HepG2 (cell line): ENCODE results near the gene TMEM132D. TPM values are rescaled to one million over a fixed set of nuclear protein-coding genes. Genes with fewer than 3 reads are reported as not detected.

ENCODE experiments used
- ATAC-seq: fragments of 200-7000 bp; cut with Tn5 transposase; 3 replicates; pipeline ENCODE4 v1.9.1; 2020; ENCODE audit warnings: mild to moderate bottlenecking, moderate library complexity
- BruUV-seq: library from RNA; stranded (reverse); fragments of 400-500 nt; replicated peaks from 2 replicates; lab custom pipeline; 2021; lab: Mats Ljungman, UMichigan
- CTCF ChIA-PET: fragments of 300-600 bp; formaldehyde crosslinking; extraction: SDS; loops from one replicate; lab custom pipeline; 2021; ENCODE audit warnings: low total read pairs, inconsistent platforms, low intra/inter-chr PET ratio; lab: Yijun Ruan, JAX
- POLR2A ChIA-PET: fragments of 350-600 bp; sonication (Branson Sonifier 250); formaldehyde crosslinking; loops from one replicate; lab custom pipeline; 2020; ENCODE audit warnings: antibody characterized with exemption, inconsistent platforms; lab: Yijun Ruan, JAX
- DNase-seq: peaks from one replicate; pipeline ENCODE4 v3.0.0-alpha.2; 2015; ENCODE audit warnings: low spot score
- FAIRE-seq: peaks from 3 replicates; lab custom pipeline; 2011; peaks lifted over from hg19 to GRCh38; lab: Jason Lieb, UNC
- H2AFZ ChIP-seq: one replicate; pipeline ENCODE4 v1.6.1; 2011; ENCODE audit warnings: low read length, inconsistent platforms
- H3K27ac ChIP-seq: fragments of 300-600 bp; 3 replicates; pipeline ENCODE4 v1.8.0; 2011; ENCODE audit warnings: mixed run types, mild to moderate bottlenecking, mixed read lengths, low read length, inconsistent platforms; ENCODE audit not compliant: insufficient read depth; ENCODE audit errors: extremely low read length
- H3K27me3 ChIP-seq, 2 experiments: fragments of 200-600 bp in 1 of 2; 2 replicates in 1 of 2; 3 replicates in 1 of 2; pipeline versions ENCODE4 v1.6.0 to v1.8.0; 2011; ENCODE audit warnings: low read length in 2 of 2, mild to moderate bottlenecking in 2 of 2, moderate library complexity in 2 of 2, inconsistent platforms in 1 of 2; ENCODE audit not compliant: insufficient read depth in 2 of 2, control insufficient read depth in 1 of 2
- H3K36me3 ChIP-seq, 2 experiments: fragments of 200-600 bp in 1 of 2; replicated peaks in 1 of 2; 2 replicates in 1 of 2; 3 replicates in 1 of 2; pipeline versions ENCODE4 v1.5.1 to v1.8.0; 2011; ENCODE audit warnings: low read length in 2 of 2, inconsistent platforms in 1 of 2; ENCODE audit not compliant: insufficient read depth in 2 of 2, control insufficient read depth in 1 of 2
- H3K4me1 ChIP-seq: 2 replicates; pipeline ENCODE4 v1.5.1; 2012; ENCODE audit warnings: low read length, inconsistent platforms; ENCODE audit not compliant: insufficient read depth
- H3K4me2 ChIP-seq: 2 replicates; pipeline ENCODE4 v1.6.0; 2011; ENCODE audit warnings: low read depth, low read length, inconsistent platforms
- H3K4me3 ChIP-seq, 3 experiments: fragments of 200-600 bp in 1 of 3; sonication (generic), shearing (Covaris generic) in 1 of 3; replicated peaks in 1 of 3; 2 replicates each; pipeline ENCODE4 v1.5.1; 2011 to 2016; ENCODE audit warnings: low read length in 3 of 3, inconsistent platforms in 2 of 3, low read depth in 2 of 3, mild to moderate bottlenecking in 2 of 3, control low read depth in 1 of 3, mixed read lengths in 1 of 3; ENCODE audit not compliant: insufficient read depth in 1 of 3
- H3K79me2 ChIP-seq: one replicate; pipeline ENCODE4 v1.6.1; 2011; ENCODE audit warnings: low read length, inconsistent platforms; ENCODE audit not compliant: insufficient read depth
- H3K9ac ChIP-seq: 2 replicates; pipeline ENCODE4 v1.6.0; 2011; ENCODE audit warnings: mild to moderate bottlenecking, low read depth, low read length, inconsistent platforms; ENCODE audit not compliant: insufficient read depth
- H3K9me3 ChIP-seq: 2 replicates; pipeline ENCODE4 v1.5.1; 2012; ENCODE audit warnings: mild to moderate bottlenecking, low read length
- H4K20me1 ChIP-seq: 2 replicates; pipeline ENCODE4 v1.6.0; 2011; ENCODE audit warnings: inconsistent platforms, mild to moderate bottlenecking, low read length, moderate library complexity; ENCODE audit not compliant: insufficient read depth
- ADNP ChIP-seq: sonication (generic); formaldehyde crosslinking; IDR thresholded peaks from 2 replicates; pipeline ENCODE4 v1.4.0; 2020; ENCODE audit warnings: missing genetic modification reagents
- BCL3 ChIP-seq: sonication (generic); formaldehyde crosslinking; IDR thresholded peaks from 2 replicates; pipeline ENCODE4 v1.5.1; 2020; ENCODE audit warnings: mild to moderate bottlenecking, missing genetic modification reagents, moderate library complexity
- BCLAF1 ChIP-seq: fragments of 450-650 bp; IDR thresholded peaks from 2 replicates; pipeline ENCODE4 v1.6.1; 2017; ENCODE audit warnings: mild to moderate bottlenecking
- ERF ChIP-seq: IDR thresholded peaks from 2 replicates; pipeline ENCODE4 v1.6.1; 2018; ENCODE audit warnings: missing biosample characterization, missing genetic modification reagents
- PLRG1 ChIP-seq: fragments of 450-650 bp; conservative IDR thresholded peaks from 2 replicates; pipeline ENCODE4 v1.6.1; 2016
- PRPF4 ChIP-seq: fragments of 200-400 bp; formaldehyde crosslinking; IDR thresholded peaks from 2 replicates; pipeline ENCODE4 v1.6.1; 2016; ENCODE audit warnings: low read length, low read depth; ENCODE audit not compliant: poor library complexity, severe bottlenecking
- WGBS: methylation state at CpG from one replicate; pipeline ENCODE4 v1.1.6; 2017; ENCODE audit warnings: low lambda C conversion rate; 5-methylcytosine and 5-hydroxymethylcytosine counted together
- in situ Hi-C: cut with HindIII; loops from 2 replicates; pipeline ENCODE4 v1.10.0; 2017; ENCODE audit warnings: low pct_unique_long_range_greater_than_20kb; ENCODE audit not compliant: extremely low pct_ligation_motif_present
- intact Hi-C: fragments of 100-400 bp; cut with micrococcal nuclease; formaldehyde crosslinking; loops from one replicate; pipeline ENCODE4 v1.10.0; 2022; ENCODE audit not compliant: unreplicated experiment
- polyA plus RNA-seq, 8 experiments: library from polyadenylated mRNA; depleted of rRNA in 3 of 8; stranded (reverse) in 7 of 8; unstranded in 1 of 8; fragments of >200 nt; fragmentation: Illumina TruSeq in 4 of 8; extraction: Trizol in 4 of 8; gene quantifications; 2 replicates each; pipeline versions ENCODE4 v1.2.1 to v1.2.3, GENCODE V29; 2011 to 2016; ENCODE audit warnings: low read depth in 4 of 8, missing spikeins in 1 of 8, mixed read lengths in 1 of 8; ENCODE audit not compliant: insufficient read depth in 1 of 8
- total RNA-seq, 5 experiments: library from RNA; depleted of rRNA; stranded (reverse); fragments of >200 nt; fragmentation: Illumina TruSeq; extraction: Trizol; gene quantifications; 2 replicates each; pipeline ENCODE4 v1.2.3, GENCODE V29; 2016; ENCODE audit warnings: low read depth in 1 of 5
- TF ChIP-seq, protein P1 (sequence below): sonication (generic); formaldehyde crosslinking; IDR thresholded peaks from 2 replicates; pipeline ENCODE4 v1.4.0; 2020; ENCODE audit warnings: missing genetic modification reagents, borderline replicate concordance
- TF ChIP-seq, protein P2 (sequence below): sonication (generic); formaldehyde crosslinking; IDR thresholded peaks from 2 replicates; pipeline ENCODE4 v1.4.0; 2020; ENCODE audit warnings: missing genetic modification reagents, borderline replicate concordance

TMEM132D gene
- total and polyA plus RNA-seq, 2 of the 13 experiments (the other 11 are each of a cell fraction or from before 2014, with no cell fraction given) = not detected

GRCh38 chr12:129613314-129613713, 290.5 kb downstream of the TMEM132D start (continued):
- TF ChIP-seq ADNP (CRISPR knock-in tag) (no peak), ERF (CRISPR knock-in tag) (no peak), PRPF4 (no peak), BCL3 (CRISPR knock-in tag) (no peak)
- TF ChIP-seq, protein P1, sequence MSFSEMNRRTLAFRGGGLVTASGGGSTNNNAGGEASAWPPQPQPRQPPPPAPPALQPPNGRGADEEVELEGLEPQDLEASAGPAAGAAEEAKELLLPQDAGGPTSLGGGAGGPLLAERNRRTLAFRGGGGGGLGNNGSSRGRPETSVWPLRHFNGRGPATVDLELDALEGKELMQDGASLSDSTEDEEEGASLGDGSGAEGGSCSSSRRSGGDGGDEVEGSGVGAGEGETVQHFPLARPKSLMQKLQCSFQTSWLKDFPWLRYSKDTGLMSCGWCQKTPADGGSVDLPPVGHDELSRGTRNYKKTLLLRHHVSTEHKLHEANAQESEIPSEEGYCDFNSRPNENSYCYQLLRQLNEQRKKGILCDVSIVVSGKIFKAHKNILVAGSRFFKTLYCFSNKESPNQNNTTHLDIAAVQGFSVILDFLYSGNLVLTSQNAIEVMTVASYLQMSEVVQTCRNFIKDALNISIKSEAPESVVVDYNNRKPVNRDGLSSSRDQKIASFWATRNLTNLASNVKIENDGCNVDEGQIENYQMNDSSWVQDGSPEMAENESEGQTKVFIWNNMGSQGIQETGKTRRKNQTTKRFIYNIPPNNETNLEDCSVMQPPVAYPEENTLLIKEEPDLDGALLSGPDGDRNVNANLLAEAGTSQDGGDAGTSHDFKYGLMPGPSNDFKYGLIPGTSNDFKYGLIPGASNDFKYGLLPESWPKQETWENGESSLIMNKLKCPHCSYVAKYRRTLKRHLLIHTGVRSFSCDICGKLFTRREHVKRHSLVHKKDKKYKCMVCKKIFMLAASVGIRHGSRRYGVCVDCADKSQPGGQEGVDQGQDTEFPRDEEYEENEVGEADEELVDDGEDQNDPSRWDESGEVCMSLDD (CRISPR knock-in tag) = no peak
- TF ChIP-seq, protein P2, sequence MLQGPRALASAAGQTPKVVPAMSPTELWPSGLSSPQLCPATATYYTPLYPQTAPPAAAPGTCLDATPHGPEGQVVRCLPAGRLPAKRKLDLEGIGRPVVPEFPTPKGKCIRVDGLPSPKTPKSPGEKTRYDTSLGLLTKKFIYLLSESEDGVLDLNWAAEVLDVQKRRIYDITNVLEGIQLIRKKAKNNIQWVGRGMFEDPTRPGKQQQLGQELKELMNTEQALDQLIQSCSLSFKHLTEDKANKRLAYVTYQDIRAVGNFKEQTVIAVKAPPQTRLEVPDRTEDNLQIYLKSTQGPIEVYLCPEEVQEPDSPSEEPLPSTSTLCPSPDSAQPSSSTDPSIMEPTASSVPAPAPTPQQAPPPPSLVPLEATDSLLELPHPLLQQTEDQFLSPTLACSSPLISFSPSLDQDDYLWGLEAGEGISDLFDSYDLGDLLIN (CRISPR knock-in tag) = no peak

DNA sequence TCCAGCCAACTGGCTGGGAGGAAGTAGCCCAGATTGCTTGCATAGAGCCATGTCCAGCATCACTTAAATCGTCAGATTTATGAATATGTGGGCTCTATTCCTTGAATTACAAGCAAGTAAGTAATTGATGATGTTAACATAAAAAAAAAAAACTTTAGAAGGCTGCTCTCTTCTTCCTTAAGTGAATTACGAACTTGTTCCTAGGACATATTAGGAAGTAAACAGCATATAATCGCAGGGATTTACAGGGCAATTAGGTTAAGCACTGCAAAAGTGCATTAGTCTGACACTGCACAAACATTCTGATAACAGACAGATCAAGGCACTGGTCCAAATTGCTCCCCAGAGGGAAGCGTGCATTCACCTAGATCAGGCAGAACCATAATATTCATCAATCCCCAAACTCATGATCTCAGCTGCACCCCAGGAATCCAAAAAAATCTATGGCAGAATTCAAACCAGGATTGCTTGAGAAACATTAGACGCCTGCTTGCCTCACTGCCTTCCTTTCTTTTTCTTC, 293.2 kb downstream of the TMEM132D start:
- DNase-seq = no peak
- Histone ChIP-seq H3K4me1 (no peaks in the 10 kb centered on the region), H3K9me3 (no peaks in the 10 kb centered on the region; the same call in 1 of the 2 replicates), H3K79me2 (no peaks in the 10 kb centered on the region), H3K4me2 (no peak overlapping the region), H3K4me3 (no peak overlapping the region), H2AFZ (no peak overlapping the region), H3K9ac (no peak overlapping the region), H3K27me3 (no peaks in the 10 kb centered on the region), H3K27ac (no peak overlapping the region), H3K36me3 (no peaks in the 10 kb centered on the region), H4K20me1 (no peaks in the 10 kb centered on the region)
- in situ Hi-C loops = no loop called here
- POLR2A ChIA-PET = no interaction called here
- no peak for TF ChIP-seq BCLAF1
- TF ChIP-seq PLRG1 = no peak
- FAIRE-seq = no peak
- no TSS peak for BruUV-seq
- CTCF ChIA-PET = no interaction called here
- 5% methylated on average over 5 of the region's 5 CpGs for WGBS
- ATAC-seq = no peak
- intact Hi-C loops = no loop called here
